ENCODE results near the gene FAM185A.

DNA sequence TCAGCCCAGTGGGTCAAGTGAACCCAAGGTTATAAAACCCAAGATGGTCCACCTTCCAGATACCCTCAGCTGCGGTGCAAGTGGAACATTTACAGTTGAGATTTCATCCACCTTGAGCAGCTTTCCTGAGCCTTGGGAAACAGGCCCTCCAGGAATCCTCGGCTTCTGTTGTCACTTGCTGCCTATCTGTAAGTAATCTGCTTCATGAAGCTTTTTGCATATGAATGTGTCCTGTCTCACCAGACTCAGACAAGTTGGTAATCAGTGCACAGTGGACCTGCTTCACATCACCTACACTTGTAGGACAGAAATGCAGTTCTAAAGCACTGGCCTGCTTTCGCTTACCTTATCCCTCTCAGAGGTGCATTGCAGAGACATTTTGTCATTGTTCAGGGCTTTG is 80.3 kb downstream of the FAM185A start:
- TF ChIP-seq HEY1 (CRISPR knock-in tag; IDR thresholded peaks at IDR 0.05; ENCODE audit: borderline replicate concordance), result no peak
- no peak for TF ChIP-seq SOX6 (IDR thresholded peaks at IDR 0.05)
- no peak for TF ChIP-seq CREM (IDR thresholded peaks at IDR 0.05; ENCODE audit: low read depth)
- TF ChIP-seq GABPA (tag; conservative IDR thresholded peaks at IDR 0.05; ENCODE audit: low read depth), result no peak

Data from K562 (cell line).